Uterine smooth muscle cell (primary cell): ENCODE data around the gene TUBD1. TPM values are rescaled to one million over a fixed set of nuclear protein-coding genes. Genes with fewer than 3 reads are reported as not detected.

ENCODE experiments used
- total RNA-seq: library from RNA; depleted of rRNA; stranded (reverse); fragments of >200 nt; gene quantifications from 2 replicates; pipeline ENCODE4 v1.2.3, GENCODE V29; 2014

TUBD1 gene, protein sequence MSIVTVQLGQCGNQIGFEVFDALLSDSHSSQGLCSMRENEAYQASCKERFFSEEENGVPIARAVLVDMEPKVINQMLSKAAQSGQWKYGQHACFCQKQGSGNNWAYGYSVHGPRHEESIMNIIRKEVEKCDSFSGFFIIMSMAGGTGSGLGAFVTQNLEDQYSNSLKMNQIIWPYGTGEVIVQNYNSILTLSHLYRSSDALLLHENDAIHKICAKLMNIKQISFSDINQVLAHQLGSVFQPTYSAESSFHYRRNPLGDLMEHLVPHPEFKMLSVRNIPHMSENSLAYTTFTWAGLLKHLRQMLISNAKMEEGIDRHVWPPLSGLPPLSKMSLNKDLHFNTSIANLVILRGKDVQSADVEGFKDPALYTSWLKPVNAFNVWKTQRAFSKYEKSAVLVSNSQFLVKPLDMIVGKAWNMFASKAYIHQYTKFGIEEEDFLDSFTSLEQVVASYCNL
- 3.9 and 5.2 TPM in 2 replicates for total RNA-seq

DNA sequence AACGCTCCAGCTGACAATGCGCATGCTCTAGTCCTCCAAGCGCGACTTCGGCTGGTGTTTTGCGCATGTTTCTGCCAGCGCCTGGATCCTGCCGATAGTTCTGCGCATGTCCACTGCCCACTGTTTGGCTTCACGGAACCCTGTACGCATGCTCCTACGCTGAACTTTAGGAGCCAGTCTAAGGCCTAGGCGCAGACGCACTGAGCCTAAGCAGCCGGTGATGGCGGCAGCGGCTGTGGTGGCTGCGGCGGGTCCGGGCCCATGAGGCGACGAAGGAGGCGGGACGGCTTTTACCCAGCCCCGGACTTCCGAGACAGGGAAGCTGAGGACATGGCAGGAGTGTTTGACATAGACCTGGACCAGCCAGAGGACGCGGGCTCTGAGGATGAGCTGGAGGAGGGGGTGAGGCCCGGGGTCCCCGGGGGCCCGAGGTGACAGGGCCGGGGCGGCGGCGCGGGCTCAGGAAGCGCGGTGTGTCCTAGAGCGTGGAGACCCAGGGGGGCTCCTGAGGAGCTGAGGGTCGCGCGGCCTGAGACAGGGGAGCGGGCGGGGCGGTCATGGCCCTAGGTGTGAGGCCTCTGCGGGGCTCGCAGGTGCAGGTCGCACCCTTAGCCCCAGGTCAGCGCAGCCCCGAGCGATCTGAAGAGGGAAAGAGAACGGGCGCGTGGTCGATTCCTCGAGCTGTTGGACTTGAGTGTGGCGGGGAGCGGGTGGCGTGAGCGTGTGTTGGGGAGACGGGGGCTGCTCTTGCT, at the start of gene TUBD1, which contains the start of gene RPS6KB1:
Gene TUBD1, minus strand, starts transcription at position 20 of the 752 bp plus-strand sequence. CDS start 1,941 bp downstream, outside the sequence.
Gene RPS6KB1, plus strand, starts transcription at position 198 of the 752 bp plus-strand sequence. Its CDS starts 64 bp downstream, at position 262.

Other genes starting within 250 kb of the TUBD1 start
- gene PTRH2, start 185.5 kb downstream of the TUBD1 start, total RNA-seq = 24.7 and 40.1 TPM in 2 replicates
- gene VMP1, start 185.3 kb downstream of the TUBD1 start, total RNA-seq = 167 and 245 TPM in 2 replicates
- gene RPS6KB1, start 178 bp upstream of the TUBD1 start, total RNA-seq = 18.7 and 21.6 TPM in 2 replicates
- gene RNFT1, start 71.8 kb upstream of the TUBD1 start, total RNA-seq = 12.4 and 13.1 TPM in 2 replicates
- 16.5 and 23.0 TPM in 2 replicates for gene HEATR6, start 186.0 kb upstream of the TUBD1 start, total RNA-seq